ENCODE results near the gene PTPA.

DNA sequence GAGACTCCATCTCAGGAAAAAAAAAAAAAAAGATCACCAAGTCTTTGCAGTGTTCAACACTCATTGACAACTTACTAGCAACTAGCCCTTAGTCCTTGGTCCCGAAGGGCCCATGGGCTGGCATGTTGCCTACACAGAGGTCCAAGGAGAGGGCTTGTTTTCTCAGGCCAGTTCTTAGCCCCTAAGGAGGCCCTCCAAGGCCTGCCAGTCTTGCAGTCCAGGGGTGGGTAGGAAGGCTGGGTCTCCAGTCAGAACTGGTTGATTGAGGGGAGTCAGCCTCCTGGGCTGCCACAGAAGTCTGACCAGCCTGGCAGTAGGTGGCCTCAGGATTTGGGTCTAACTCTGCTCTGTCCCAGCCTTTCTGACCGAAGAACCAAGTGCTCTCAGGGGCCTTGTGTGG is 34.1 kb downstream of the PTPA start:
- TF ChIP-seq, protein P1, sequence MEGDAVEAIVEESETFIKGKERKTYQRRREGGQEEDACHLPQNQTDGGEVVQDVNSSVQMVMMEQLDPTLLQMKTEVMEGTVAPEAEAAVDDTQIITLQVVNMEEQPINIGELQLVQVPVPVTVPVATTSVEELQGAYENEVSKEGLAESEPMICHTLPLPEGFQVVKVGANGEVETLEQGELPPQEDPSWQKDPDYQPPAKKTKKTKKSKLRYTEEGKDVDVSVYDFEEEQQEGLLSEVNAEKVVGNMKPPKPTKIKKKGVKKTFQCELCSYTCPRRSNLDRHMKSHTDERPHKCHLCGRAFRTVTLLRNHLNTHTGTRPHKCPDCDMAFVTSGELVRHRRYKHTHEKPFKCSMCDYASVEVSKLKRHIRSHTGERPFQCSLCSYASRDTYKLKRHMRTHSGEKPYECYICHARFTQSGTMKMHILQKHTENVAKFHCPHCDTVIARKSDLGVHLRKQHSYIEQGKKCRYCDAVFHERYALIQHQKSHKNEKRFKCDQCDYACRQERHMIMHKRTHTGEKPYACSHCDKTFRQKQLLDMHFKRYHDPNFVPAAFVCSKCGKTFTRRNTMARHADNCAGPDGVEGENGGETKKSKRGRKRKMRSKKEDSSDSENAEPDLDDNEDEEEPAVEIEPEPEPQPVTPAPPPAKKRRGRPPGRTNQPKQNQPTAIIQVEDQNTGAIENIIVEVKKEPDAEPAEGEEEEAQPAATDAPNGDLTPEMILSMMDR (IDR thresholded peaks at IDR 0.05; ENCODE audit: low read length), result no peak
- no peak for TF ChIP-seq EZH2phosphoT487 (IDR thresholded peaks at IDR 0.05; ENCODE audit: low read length)
- no peak for TF ChIP-seq EZH2 (optimal IDR thresholded peaks at IDR 0.05; ENCODE audit: low read depth, low read length)
